ENCODE data around the gene EPHB1. TPM values are rescaled to one million over a fixed set of nuclear protein-coding genes. Genes with fewer than 3 reads are reported as not detected.

The EPHB1 gene
- total RNA-seq, 8 experiments from 2014 or later = 0.31 to 21.1 (median 13.7) TPM; not detected in 1

DNA sequence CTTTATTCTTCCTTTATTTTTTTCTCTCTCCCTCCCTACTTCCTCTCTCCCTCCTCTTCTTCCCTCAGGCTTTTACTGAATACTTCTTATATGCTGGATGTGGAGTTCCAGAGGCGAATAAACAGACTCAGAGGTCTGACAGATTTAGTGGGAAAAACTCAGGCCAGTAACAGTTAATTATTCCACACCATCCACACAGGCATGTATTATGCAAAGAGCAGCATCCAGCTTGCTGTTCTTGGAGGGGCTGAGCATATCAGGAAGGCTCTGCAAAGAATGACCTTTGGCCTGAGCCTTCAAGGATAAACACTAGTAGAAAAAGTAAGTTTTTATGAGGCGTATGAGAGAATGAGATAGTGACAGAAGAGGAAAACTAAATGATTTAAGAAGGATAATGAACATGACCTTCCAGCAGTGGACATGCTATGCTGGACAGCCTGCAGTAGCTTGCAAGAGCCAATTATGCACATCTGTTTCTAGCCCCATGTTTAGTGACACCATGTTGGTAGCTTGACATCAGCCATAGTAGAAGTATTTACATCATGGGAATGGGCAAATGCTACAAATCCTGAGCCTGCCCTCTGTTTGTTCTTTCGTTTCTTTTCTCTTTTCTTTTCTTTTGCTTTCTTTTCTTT lies 387.4 kb downstream of the EPHB1 start:
- H3K27ac ChIP-seq = peak overlapping the region in 1 of 2 donors; percentile 2
- peak in 6 of 8 experiments; percentile 34 to 68 (median 58) for ATAC-seq (replicated peaks in 6 of 8)
- H3K4me3 ChIP-seq = no peak overlapping the region
- in situ Hi-C loops (cut with MboI; ENCODE audit: low pct_unique_long_range_greater_than_20kb in 2 of 9, low sequenced_read_pairs in 9 of 9, unreplicated experiment in 9 of 9) = no loop called here
- WGBS, 10 experiments = 6 to 100% (median 77%) methylated on average over 1 to 3 of the region's 3 CpGs; no CpG with 5 or more reads in 1 of the 10 experiments
- H3K4me1 ChIP-seq (replicated peaks in 1 of 2) = peaks cover 13 to 28% of the 10 kb centered on the region in 2 donors

DNA sequence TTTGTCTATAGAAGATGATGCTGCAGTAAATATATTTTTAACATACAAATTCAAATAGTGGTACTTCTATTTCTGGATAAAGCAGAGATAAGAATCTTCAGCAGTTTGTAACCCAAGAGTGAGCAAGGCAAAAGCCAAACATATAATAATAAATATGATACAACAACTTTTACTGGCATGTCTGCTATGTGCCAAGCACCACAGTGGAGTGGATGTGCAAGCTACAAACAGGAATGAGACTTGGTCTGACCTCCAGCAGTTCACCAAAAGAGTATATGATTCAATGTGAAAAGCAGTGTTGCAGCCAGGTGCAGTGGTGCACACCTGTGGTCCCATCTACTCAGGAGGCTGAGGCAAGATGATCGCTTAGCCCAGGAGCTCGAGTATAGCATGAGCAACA lies 395.6 kb downstream of the EPHB1 start:
- in situ Hi-C loops (cut with MboI; ENCODE audit: low pct_unique_long_range_greater_than_20kb in 2 of 9, low sequenced_read_pairs in 9 of 9, unreplicated experiment in 9 of 9) = no loop called here
- Histone ChIP-seq H3K4me1 (replicated peaks in 1 of 2) (peaks cover 3 to 4% of the 10 kb centered on the region in 2 donors), H3K27ac (no peak overlapping the region), H3K4me3 (no peak overlapping the region)
- 9 to 80% (median 53%) methylated on average over 2 of the region's 2 CpGs; no CpG with 5 or more reads in 4 of the 10 experiments for WGBS, 10 experiments
- no peak for ATAC-seq (replicated peaks in 6 of 8)

DNA sequence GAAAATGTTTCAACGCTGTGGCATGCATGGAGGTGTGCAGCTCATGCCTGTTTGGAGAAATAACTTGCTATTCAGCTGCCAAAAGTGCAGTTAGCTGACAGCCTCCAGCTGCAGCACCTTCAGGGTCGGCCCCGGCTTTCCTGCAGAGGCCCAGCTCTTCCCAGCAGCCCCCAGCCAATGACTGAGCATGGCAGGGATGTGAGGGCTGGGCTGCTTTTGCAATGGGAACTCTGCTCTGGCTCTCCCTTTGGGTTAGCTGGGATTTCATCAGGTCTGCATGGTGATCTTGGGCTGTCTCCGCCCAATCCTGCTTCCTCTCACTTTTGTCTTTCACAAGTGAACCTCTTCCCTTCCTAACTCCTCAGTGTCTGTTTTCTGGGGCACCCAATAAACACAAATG lies 396.6 kb downstream of the EPHB1 start:
- H3K4me3 ChIP-seq = no peak overlapping the region
- ATAC-seq (replicated peaks in 6 of 8) = peak in 2 of 8 experiments; percentile 13 to 56
- H3K27ac ChIP-seq = no peak overlapping the region
- in situ Hi-C loops (cut with MboI; ENCODE audit: low pct_unique_long_range_greater_than_20kb in 2 of 9, low sequenced_read_pairs in 9 of 9, unreplicated experiment in 9 of 9) = no loop called here
- H3K4me1 ChIP-seq (replicated peaks in 1 of 2) = peaks cover 3 to 4% of the 10 kb centered on the region in 2 donors
- 26 to 100% (median 70%) methylated on average over 1 to 3 of the region's 4 CpGs; no CpG with 5 or more reads in 3 of the 10 experiments for WGBS, 10 experiments

DNA sequence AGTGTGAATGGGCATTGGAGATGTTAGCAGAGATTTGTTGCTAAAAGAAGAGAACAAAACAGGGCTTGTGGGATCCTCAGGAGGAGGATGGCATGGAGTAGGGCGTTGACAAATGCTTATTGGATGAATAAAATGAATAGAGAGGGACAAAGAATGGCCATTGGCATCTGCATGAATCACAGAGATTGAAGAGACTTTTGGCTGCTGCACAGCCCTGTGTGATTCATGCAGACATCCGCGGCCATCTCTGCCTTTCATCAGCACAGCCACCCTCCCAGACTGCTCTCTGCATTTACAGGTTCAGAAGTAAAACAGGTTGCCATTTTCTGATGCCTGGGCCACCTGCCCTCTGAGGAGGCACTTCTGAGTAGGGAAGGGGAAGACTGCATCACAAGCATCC lies 397.9 kb downstream of the EPHB1 start:
- H3K4me1 ChIP-seq (replicated peaks in 1 of 2) = peaks cover 3 to 4% of the 10 kb centered on the region in 2 donors
- no peak overlapping the region for H3K4me3 ChIP-seq
- 3 to 80% (median 37%) methylated on average over 1 to 3 of the region's 3 CpGs; no CpG with 5 or more reads in 6 of the 10 experiments for WGBS, 10 experiments
- H3K27ac ChIP-seq = no peak overlapping the region
- peak in 5 of 8 experiments; percentile 25 to 97 (median 54) for ATAC-seq (replicated peaks in 6 of 8)
- in situ Hi-C loops (cut with MboI; ENCODE audit: low pct_unique_long_range_greater_than_20kb in 2 of 9, low sequenced_read_pairs in 9 of 9, unreplicated experiment in 9 of 9) = no loop called here

DNA sequence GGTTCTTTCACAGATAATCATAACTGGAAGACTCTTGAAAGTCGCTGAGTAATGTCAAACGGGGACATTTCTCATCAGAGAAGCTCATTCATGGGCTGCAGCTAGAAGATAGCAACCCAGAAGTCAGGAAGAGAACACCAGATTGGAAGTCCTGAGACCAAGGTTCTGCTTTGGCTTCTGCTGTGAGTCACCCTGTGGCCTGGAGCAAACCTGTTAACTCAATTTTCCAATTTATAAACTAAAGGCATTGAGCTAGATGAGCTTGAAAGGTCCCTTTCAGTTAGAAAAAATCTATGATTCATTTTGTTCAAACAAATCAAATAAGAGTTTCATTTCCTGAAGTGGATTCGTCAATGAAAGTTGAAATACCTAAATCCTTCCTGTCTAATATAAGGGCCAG lies 402.2 kb downstream of the EPHB1 start:
- no peak for ATAC-seq (replicated peaks in 6 of 8)
- 0 to 100% (median 88%) methylated on average over 1 to 3 of the region's 3 CpGs for WGBS, 10 experiments

DNA sequence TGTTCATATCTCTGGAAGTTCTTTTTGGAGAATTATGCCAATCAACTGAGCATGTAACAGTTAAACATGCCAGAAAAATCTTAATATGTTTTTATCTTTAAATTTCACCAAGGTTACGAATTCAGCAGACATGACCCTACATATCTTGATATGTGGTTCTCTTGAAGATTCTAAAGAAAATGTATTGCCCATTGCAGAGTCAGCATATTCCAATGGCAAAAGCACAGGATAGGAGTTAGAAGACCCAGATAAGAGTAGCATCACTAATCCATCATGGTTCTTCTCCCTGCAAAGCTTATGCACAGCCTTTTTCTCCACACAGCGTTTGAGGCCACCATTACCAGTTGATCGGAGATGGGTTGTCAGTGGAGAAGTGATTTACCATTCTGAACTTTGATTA lies 402.8 kb downstream of the EPHB1 start:
- in situ Hi-C loops (cut with MboI; ENCODE audit: low pct_unique_long_range_greater_than_20kb in 2 of 9, low sequenced_read_pairs in 9 of 9, unreplicated experiment in 9 of 9) = no loop called here
- no peak for ATAC-seq (replicated peaks in 6 of 8)
- Histone ChIP-seq H3K4me3 (no peak overlapping the region), H3K27ac (no peak overlapping the region), H3K4me1 (replicated peaks in 1 of 2) (no peaks in the 10 kb centered on the region)
- WGBS, 10 experiments = 29 to 100% (median 94%) methylated on average over 1 to 3 of the region's 3 CpGs; no CpG with 5 or more reads in 1 of the 10 experiments

More for the DNA sequence above, 402.2 kb downstream of the EPHB1 start:
- in situ Hi-C loops (cut with MboI; ENCODE audit: low pct_unique_long_range_greater_than_20kb in 2 of 9, low sequenced_read_pairs in 9 of 9, unreplicated experiment in 9 of 9) = no loop called here
- Histone ChIP-seq H3K27ac (no peak overlapping the region), H3K4me3 (no peak overlapping the region), H3K4me1 (replicated peaks in 1 of 2) (no peaks in the 10 kb centered on the region)

DNA sequence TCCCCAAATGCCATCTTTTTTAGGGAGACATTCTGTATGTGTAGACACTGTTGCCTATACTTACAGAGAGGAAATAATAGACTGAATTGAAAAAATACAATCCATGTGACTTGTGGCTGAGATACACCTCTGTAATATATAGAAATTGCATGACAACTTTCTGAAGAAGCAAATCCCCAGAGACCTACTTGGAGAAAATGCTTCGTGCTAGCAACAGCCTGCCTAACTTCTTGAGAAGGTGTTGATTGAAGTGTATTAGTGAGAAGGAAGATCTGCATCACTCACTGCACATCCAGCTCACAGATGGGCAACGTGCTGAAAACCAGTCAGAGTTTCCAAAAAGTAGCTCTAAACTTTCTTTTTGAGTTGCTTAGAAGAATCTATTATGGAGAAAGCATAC lies 404.1 kb downstream of the EPHB1 start:
- ATAC-seq (replicated peaks in 6 of 8) = no peak
- Histone ChIP-seq H3K27ac (no peak overlapping the region), H3K4me3 (no peak overlapping the region), H3K4me1 (replicated peaks in 1 of 2) (no peaks in the 10 kb centered on the region)
- whole genome bisulfite sequencing, 10 experiments = 0 to 100% (median 93%) methylated on average over 1 to 2 of the region's 2 CpGs; no CpG with 5 or more reads in 3 of the 10 experiments
- in situ Hi-C loops (cut with MboI; ENCODE audit: low pct_unique_long_range_greater_than_20kb in 2 of 9, low sequenced_read_pairs in 9 of 9, unreplicated experiment in 9 of 9) = no loop called here

DNA sequence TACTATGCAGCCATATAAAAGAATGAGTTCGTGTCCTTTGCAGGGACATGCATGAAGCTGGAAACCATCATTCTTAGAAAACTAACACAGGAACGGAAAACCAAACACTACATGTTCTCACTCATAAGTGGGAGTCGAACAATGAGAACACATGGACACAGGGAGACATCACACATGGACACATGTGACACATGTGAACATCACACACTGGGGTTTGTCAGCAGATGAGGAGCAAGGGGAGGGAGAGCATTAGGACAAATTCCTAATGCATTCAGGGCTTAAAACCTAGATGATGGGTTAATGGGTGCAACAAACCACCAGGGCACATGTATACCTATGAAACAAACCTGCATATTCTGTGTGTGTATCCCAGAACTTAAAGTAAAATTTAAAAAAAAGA lies 408.0 kb downstream of the EPHB1 start:
- 51 to 100% (median 80%) methylated on average over 1 to 3 of the region's 3 CpGs; no CpG with 5 or more reads in 3 of the 10 experiments for WGBS, 10 experiments
- no peak for ATAC-seq (replicated peaks in 6 of 8)
- Histone ChIP-seq H3K4me1 (replicated peaks in 1 of 2) (no peaks in the 10 kb centered on the region), H3K27ac (no peak overlapping the region), H3K4me3 (no peak overlapping the region)
- in situ Hi-C loops (cut with MboI; ENCODE audit: low pct_unique_long_range_greater_than_20kb in 2 of 9, low sequenced_read_pairs in 9 of 9, unreplicated experiment in 9 of 9) = no loop called here

DNA sequence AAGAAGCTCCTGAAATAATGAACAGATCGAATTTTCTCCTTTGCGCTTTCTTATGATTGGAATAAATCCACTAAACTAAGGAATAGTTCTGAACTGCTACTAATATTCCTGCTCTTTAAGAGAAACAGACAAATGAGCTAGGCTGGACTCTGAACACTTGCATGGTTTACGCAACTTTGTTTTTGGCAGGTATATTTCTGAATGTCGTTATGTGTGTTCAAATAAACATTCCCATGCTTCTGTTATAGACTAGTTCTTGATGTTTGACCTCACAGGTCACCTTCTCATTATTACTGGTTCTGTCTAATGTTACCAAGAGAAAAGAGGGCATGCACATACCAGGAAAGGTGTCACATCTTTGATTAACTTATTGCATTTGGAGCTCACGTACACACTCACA lies 418.2 kb downstream of the EPHB1 start:
- Histone ChIP-seq H3K27ac (no peak overlapping the region), H3K4me3 (no peak overlapping the region), H3K4me1 (replicated peaks in 1 of 2) (peaks cover 16 to 17% of the 10 kb centered on the region in 2 donors)
- in situ Hi-C loops (cut with MboI; ENCODE audit: low pct_unique_long_range_greater_than_20kb in 2 of 9, low sequenced_read_pairs in 9 of 9, unreplicated experiment in 9 of 9) = no loop called here
- ATAC-seq (replicated peaks in 6 of 8) = no peak
- 73 to 94% (median 89%) methylated on average over 2 to 5 of the region's 5 CpGs; no CpG with 5 or more reads in 2 of the 10 experiments for WGBS, 10 experiments

DNA sequence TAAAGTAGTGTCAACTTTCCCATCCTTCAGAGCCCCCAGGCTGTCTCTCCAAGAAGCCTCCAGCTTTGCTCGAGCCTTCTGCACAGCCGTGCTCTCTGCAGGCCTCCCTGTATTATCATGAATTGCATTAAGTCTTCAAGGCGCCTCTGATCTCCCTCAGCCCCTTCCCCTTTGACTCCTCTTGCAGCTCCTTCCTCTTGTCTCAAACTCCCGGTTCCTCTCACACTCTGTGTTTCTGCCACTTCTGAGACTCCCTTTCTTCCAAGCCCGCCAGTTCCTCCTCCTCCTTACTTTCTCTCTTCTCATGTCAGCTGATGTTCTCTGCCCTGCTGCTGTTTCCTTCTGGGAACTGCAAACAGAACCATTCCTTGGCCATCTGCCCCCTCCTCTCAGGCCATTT lies 418.8 kb downstream of the EPHB1 start:
- 45 to 79% (median 66%) methylated on average over 1 to 5 of the region's 5 CpGs; no CpG with 5 or more reads in 2 of the 10 experiments for WGBS, 10 experiments
- H3K4me1 ChIP-seq (replicated peaks in 1 of 2) = peaks cover 17 to 22% of the 10 kb centered on the region in 2 donors
- ATAC-seq (replicated peaks in 6 of 8) = no peak
- H3K4me3 ChIP-seq = no peak overlapping the region
- in situ Hi-C loops (cut with MboI; ENCODE audit: low pct_unique_long_range_greater_than_20kb in 2 of 9, low sequenced_read_pairs in 9 of 9, unreplicated experiment in 9 of 9) = no loop called here
- no peak overlapping the region for H3K27ac ChIP-seq

DNA sequence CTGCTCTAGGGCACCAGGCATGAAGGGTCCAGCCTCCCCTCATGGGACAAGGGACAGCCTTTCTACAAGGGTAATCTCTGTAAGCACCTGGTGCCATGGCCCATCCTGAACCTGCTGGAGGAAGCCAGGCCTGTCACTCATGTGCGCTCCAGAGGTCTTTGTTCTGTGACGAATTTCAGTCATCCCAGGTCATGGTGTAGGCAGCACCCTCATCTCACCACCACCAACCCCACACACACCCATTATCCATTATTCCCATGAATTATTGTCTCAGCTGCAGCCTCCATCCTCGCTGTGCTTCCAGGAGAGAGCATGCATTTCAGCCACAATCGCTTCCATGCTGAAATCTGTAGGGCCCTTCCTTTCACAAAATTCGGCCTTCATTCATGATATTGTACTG lies 419.3 kb downstream of the EPHB1 start:
- in situ Hi-C loops (cut with MboI; ENCODE audit: low pct_unique_long_range_greater_than_20kb in 2 of 9, low sequenced_read_pairs in 9 of 9, unreplicated experiment in 9 of 9) = no loop called here
- WGBS, 10 experiments = 92 to 100% (median 100%) methylated on average over 1 to 5 of the region's 5 CpGs; no CpG with 5 or more reads in 3 of the 10 experiments
- no peak for ATAC-seq (replicated peaks in 6 of 8)
- no peak overlapping the region for H3K27ac ChIP-seq
- H3K4me1 ChIP-seq (replicated peaks in 1 of 2) = peaks cover 17 to 22% of the 10 kb centered on the region in 2 donors
- H3K4me3 ChIP-seq = no peak overlapping the region

DNA sequence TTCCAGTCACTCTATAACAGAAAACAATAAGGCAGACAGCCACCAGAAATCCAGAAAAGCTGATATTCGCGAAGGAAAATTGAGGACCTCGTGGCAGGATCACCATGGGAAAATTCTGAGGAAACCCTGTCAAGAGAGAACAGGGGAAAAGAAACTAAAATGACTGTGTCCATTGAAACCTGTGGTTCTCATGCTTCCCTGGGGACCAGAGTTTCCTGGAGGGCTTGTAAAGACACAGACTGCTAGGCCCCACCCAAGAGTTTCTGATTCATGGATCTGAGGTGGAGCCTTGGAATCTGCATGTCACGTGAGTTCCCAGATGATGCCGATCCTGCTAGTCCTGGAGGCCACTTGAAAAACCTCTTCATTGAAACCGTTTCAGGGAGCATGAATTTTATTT lies 420.5 kb downstream of the EPHB1 start:
- peak in 2 of 8 experiments; percentile 46 to 69 for ATAC-seq (replicated peaks in 6 of 8)
- in situ Hi-C loops (cut with MboI; ENCODE audit: low pct_unique_long_range_greater_than_20kb in 2 of 9, low sequenced_read_pairs in 9 of 9, unreplicated experiment in 9 of 9) = no loop called here
- 18 to 96% (median 93%) methylated on average over 2 to 6 of the region's 6 CpGs; no CpG with 5 or more reads in 3 of the 10 experiments for WGBS, 10 experiments

DNA sequence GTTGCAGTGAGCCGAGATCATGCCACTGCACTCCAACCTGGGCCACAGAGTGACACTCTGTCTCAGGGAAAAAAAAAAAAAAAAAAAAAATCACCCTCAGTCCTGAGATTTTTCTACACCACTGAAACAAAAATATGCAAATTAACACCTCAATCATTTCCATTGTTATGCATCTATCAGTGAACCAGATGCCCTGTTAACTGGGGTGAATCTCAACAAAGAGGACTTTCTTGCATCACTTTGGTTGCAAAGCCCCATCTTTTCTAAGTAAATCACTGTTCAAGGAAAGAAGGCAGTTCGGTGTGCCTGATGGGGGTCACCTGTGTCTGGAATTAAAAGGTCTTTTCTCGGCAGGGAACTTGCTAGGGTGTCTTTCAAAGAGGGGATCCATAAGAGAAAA lies 421.6 kb downstream of the EPHB1 start:
- Histone ChIP-seq H3K4me1 (replicated peaks in 1 of 2) (peaks cover 17 to 22% of the 10 kb centered on the region in 2 donors), H3K4me3 (no peak overlapping the region), H3K27ac (no peak overlapping the region)
- in situ Hi-C loops (cut with MboI; ENCODE audit: low pct_unique_long_range_greater_than_20kb in 2 of 9, low sequenced_read_pairs in 9 of 9, unreplicated experiment in 9 of 9) = no loop called here
- no peak for ATAC-seq (replicated peaks in 6 of 8)
- WGBS, 10 experiments = 31 to 89% (median 60%) methylated on average over 1 to 3 of the region's 3 CpGs; no CpG with 5 or more reads in 2 of the 10 experiments

More for the DNA sequence above, 420.5 kb downstream of the EPHB1 start:
- Histone ChIP-seq H3K4me3 (no peak overlapping the region), H3K4me1 (replicated peaks in 1 of 2) (peaks cover 17 to 22% of the 10 kb centered on the region in 2 donors), H3K27ac (no peak overlapping the region)

DNA sequence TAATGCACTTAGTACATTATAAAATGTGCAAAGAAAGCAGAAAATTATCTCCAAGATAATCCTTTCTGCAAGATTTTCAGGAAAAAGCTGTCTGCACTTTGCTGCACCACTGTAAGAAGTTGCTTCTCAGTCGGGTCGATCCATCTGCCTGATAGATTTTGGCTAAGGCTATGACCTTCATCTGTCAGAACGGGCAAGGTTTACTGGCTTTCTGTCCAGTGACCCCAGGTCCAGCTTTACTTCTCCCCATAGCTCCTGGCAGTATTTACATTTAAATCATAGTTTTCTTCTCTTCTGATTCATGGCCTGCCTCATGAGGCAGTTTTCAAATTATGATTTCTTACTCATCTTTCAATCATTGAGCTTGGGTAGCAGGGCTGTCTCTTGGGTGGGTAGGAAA lies 422.7 kb downstream of the EPHB1 start:
- H3K27ac ChIP-seq = no peak overlapping the region
- in situ Hi-C loops (cut with MboI; ENCODE audit: low pct_unique_long_range_greater_than_20kb in 2 of 9, low sequenced_read_pairs in 9 of 9, unreplicated experiment in 9 of 9) = no loop called here
- no peak for ATAC-seq (replicated peaks in 6 of 8)
- WGBS, 10 experiments = 38 to 100% (median 81%) methylated on average over 1 to 3 of the region's 3 CpGs; no CpG with 5 or more reads in 3 of the 10 experiments
- H3K4me3 ChIP-seq = no peak overlapping the region
- H3K4me1 ChIP-seq (replicated peaks in 1 of 2) = peaks cover 17 to 22% of the 10 kb centered on the region in 2 donors

Measured in motor neuron (in vitro differentiated cells).